Mucosa of gallbladder (tissue), 1 donor: Measurements from ENCODE around the gene RNF225. TPM values are rescaled to one million over a fixed set of nuclear protein-coding genes. Genes with fewer than 3 reads are reported as not detected.
"Not testable (repeated sequence)": the region's sequence is repeated elsewhere in the genome, so short reads cannot be mapped to it uniquely, and the experiment has no call there.

Source experiments
- DNase-seq: peaks from one replicate; pipeline ENCODE4 v3.0.0-alpha.2; 2020; ENCODE audit warnings: low spot score
- total RNA-seq: library from RNA; stranded (reverse); gene quantifications from one replicate; pipeline ENCODE4 v1.2.1, GENCODE V29; 2021
- donor health status: DM: no; HTN: no; CAD: no.

RNF225 gene
- total RNA-seq, 1 donor from 2014 or later: not detected

DNA sequence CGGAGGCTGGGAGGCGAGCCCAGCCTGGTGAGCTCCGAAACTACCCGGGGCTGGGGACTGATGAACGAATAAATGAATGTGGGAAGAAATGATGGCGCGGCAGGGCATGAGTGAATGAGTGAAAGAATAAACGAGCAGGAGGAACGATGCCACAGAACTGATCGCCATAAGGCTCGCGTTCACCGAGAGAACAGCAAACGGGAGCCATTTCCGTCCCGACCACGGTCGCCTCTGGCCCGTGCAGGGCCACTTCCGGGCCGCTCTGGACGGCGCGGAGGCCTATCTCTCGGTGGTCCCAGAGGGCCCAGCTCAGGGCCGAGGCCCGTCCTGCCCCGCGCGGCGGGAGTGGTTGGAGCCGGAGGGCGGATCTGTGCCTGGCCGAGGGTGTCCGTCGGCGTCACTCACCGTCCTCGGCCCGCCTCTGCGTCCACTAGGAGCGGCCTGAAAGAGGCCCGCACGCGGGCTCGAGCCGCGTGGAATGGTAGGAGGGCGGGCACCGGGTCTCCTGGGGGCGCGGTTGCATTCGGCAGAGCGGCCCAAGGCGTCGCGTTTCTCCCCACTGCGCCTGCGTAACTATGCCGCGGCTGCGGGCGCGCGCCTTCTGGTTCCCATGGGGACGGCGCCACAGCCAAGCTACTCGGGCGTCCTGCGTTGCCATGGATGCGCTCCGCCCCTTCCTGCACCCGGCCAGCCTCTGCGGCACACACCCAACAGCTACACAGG lies 33.0 kb upstream of the RNF225 start, which contains the start of gene ZNF497:
Gene ZNF497, minus strand, starts transcription at position 480 of the 723 bp plus-strand sequence. CDS start 5,116 bp downstream, outside the sequence.
- peak; percentile 98 for DNase-seq

DNA sequence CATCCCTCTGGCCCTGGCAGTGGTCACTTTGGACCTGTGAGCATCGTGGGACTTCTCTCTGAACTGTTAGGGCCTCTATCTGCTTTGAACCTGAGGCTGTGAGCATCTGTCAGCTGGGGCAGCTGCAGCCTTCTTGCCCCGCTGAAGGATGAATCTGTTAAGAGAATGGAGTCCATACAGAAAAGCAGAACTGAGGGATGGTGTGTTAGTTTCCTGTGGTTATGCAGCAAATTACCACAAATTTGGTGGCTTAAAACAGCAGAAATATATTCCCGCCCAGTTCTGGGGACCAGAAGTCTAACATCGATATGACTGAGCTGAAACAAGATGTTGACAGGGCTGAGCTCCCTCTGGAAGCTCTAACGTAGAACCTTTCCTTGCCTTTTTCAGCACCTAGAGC lies 31.3 kb upstream of the RNF225 start:
- no peak for DNase-seq

DNA sequence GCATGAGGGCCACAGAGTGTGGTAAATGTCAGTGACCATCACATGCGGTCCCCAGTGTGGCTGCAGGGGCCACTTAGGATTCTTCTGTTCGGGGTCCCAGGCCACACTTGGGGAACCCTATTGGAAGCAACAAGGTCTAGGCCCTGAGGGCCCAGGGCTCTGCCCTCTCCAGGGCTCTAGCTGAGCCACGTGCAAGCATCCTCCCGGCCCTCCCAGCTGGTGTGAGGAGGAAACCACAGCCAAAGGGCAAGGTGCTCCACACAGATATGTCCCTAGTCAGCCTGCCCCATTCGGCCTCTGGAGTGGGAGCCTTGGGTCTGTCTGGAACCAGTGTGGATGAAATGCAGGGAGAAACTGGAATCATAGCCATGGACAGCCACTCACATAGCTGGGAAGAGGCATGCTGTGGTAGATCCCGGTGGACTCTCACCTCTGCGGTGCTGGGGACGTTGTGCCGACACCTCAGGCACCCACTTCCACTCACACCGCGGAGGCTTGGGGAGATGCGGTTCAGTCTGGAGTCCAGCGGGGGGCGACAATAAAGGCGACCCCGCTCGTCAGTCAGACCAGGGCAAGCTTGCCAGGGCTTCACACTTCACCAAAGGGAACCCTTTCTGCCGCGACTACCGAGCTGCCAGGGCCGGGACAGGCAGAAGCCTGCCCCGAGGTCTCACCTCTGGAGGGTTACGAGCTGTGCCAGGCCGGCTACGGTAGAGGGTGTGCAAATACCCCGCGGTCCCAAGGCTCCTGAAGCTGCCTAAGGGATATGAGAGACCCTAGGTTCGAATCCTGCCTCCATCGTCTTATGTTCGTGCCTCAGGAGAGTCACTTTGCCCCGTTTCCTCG lies 28.6 kb upstream of the RNF225 start:
- no peak for DNase-seq

DNA sequence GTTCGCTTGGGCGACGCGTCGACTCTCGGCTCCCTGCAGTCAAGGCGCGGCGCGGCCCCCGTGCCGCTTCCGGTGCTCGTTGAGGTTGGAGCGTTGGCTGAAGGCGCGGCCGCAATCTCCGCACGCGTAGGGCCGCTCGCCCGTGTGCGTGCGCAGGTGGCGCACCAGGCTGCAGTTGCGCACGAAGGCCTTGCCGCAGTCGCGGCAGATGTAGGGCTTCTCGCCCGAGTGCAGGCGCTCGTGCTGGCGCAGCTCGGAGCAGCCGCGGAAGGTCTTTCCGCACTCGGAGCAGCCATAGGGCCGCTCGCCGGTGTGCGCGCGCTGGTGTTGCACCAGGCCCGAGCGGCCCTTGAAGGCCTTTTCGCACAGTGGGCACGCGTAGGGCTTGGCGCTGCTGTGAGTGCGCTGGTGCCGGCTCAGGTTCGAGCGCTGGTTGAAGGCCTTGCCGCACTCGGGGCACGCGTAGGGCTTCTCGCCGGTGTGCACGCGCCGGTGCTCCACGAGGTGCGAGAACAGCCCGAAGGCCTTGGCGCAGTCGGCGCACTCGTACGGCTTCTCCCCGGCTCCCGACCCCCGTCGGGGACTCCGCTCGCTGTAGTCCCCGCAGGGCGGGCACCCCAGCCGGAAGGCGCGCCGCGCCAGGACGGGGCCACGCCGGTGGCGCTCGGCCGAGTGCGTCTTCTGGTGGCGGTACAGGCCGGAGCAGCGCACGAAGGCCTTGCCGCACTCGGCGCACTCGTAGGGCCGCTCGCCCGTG lies 27.6 kb upstream of the RNF225 start:
- DNase-seq: no peak

DNA sequence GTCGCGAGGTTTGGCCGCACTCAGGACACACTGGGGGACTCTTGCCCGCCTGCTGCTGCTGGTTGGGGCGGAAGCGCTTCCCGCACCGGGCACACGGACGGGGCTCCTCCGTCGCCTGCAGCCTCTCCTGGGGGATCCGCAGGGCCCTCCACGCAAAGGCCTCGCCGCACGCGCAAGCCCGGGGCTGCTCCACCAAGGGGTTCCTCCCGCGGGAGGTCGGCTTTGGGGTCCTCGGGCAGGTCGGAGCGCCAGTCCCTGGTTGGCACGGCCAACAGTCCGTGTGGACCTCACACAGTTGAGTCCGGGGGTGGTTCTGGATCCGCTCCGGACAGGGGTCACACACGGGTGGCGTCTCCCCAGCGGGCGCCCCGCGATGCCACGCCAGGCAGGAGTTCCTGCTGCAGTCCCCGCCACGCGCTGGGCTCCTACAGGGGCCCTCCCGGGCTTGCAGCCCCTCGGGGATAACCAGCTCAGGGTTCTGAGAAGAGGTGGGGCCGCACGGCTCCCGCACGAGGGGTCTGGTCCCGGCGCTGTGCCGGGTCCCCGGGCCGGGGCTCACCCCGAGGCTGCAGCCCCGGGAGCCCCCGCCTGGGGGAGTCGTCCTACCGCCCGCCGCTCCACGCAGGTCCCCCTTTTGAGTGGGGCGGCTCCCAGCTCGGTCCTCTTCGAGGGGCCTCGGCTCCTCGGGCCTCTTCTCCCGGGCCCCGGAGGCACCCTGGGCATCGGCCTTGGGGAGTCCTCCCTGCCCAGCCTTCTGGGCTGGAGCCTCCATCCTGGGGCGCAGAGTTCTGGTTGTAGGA lies 26.7 kb upstream of the RNF225 start:
- no peak for DNase-seq

DNA sequence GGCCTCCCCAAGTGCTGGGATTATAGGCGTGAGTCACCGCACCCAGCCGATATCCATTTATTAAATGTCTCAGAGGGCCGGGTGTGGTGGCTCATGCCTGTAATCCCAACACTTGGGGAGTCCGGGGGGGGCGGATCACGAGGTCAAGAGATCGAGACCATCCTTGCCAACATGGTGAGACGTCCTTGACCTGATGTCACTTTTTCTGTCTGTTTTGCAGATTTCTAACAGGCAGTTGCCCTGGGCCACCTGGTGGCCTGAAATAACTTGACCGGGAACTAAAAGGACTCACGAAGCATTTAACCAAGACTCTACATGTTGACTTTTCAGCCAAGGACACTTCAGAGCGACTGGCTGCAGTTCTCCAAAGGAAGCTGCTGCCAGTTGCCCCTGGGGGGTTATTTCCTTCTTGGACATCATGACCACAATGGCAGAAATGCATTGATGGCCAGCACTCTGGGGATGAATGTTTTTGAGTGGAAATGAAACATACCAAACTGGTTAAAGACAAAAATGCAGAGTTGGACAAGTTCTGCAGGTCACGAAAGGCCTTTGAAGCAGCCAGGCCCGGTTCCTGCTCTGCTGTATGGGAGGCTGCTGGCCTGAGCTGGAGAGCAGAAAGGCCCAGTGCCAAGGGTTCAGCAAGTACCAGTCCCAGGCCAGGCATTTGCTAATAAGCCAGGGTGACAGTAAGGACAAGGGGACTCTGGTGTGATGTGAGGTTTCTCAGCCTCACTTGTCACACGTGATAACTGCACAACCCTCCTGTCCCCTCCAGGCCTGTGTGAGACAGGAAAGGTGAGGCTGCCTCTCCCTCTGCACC lies 22.9 kb upstream of the RNF225 start:
- DNase-seq: no peak

DNA sequence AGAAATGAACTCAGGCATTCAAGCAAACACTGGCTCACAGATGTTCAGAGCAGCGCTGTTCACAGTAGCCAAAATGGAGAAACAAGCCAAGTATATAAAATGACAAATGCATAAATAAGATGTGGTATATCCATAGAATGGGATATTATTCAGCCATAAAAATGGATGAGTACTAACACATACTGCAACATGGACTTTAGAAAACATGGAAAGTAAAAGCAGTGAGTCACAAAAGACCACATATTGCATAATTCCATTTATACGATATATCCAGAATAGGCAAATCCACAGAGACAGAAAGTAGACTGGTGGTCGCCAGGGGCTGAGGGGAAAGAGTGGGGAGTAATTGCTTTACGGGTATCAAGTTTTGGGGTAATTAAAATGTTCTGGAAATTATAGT lies 21.3 kb upstream of the RNF225 start:
- no peak for DNase-seq

DNA sequence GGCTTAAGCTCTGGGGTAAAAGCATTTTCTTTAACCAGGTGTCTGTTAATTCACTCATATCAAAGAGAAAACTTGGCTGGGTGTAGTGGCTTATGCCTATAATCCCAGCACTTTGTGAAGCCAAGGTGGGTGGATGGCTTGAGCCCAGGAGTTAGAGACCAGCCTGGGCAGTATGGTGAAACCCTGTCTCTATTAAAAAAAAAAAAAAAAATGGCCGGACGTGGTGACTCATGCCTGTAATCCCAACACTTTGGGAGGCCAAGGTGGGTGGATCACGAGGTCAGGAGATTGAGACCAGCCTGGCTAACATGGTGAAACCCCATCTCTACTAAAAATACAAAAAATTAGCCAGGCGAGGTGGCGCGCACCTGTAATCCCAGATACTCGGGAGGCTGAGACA lies 18.7 kb upstream of the RNF225 start:
- not testable (repeated sequence) for DNase-seq

DNA sequence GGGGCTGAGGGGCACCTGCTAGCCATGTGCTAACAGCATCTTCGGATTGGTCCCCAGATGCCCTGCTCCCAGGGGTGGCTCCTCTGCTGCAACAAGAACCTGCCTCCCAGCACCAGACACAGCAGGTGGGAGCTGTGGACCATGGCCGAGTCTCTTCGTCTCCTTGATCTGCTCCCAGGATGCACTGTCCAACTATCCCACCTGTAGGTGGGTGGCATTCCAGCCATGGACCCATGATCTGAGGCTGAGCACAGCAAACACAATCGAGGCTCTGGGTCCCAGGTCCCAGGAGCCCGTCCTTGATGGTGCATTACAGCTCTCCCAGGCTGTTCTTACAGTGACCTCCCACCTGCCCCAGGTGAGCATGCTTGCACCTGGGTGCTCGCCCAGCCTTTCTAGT lies 16.2 kb upstream of the RNF225 start:
- no peak for DNase-seq

DNA sequence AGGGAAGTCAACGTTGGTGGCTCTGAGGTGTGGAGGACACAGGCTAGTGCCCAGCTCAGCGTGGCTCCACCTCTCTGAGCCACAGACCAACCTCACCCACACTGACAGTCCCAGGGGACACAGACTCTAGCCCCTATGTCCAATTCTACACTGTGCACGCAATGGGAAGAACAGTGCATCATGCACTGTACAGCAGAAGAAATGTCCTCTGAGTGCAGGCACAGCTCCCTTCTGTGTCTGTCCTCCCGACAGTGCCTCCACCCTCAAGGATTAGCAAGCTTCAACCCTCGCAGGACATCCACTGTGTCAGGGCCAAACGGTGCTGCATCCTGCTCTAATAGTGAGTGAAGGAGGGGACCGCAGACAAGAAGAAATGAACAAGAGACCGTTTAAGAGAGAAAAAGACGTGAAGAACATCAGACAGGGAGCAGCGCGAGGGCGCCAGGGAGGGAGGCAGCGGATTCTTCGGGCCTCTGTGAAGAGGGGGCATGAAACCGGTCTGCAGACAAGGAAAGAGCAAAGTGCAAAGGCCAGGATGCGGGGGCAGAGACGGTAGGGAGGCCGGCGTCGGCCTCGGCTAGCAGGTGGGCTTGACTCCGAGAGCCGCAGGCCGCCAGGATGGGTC lies 15.3 kb upstream of the RNF225 start:
- no peak for DNase-seq

DNA sequence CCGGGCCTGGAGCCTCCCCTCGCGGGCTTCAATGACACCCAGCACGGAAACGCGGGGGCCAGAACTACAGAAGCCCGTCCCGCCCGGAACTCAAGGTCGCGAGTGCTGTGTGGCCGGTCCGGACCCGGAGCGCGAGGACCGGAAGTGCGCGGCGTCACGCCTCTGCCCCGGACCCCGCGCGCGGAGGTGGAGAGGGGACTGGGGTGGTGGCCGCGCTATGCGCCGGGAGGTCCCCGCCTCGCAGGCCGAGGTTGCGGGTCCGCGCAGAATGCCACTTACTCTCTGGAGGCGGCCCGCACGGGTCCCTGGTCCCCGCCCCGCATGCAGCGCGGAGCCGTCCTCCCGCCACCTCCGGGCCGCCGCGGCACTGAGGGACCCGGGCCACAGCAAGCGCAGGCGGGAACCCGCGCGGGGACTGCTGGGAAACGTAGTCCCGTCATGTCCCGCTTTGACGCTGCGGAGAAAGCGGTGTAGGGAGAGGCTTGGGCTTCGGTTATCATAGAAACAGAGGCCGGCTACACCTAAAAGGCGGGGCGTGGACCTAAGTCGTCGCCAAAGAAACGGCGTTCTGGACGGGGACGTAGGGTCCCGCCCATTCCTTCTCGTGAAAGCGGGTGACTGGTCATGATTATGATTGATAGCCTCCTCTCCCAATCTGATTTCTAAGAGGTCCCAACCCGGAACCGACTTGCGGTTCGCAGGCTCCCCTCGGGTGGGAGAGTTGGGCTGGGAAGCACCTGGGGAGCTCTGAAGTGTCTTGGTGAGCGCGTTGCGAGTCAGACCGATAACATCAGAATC lies 14.6 kb upstream of the RNF225 start, which contains the start of gene ZNF837:
Gene ZNF837, minus strand, starts transcription at position 369 of the 798 bp plus-strand sequence. CDS start 11,698 bp downstream, outside the sequence.
- DNase-seq: peak; percentile 100

DNA sequence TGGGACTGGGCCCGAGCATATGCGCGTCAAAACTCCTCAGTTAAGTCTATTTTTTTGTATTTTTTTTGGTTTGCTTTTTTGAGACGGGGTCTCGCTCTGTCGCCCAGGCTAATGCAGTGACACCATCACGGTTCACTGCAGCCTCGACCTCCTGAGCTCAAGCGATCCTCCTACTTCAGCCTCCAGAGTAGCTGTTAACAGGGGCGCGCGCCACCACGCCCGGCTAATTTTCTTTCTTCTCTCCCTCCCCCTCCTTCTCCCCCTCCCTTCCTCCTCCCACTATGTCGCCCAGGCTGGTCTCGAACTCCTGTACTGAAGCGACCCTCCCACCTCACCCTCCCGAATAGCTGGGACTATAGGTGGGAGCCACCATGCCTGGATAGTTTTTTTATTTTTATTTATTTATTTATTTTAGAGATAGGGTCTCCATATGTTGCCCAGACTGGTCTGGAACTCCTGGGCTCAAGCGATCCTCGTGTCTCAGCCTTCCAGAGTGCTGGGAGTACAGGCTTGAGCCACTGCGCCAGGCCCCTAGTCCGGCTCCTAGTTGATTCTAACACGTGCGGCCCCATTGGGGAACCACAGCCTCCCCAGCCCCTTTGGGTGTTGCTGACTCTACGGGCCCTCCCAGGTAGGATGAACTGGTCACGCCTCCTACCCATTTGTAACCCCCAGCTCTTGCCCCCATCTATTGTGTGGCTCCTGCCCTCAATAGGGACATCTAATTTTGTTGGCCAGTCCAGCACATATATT lies 13.8 kb upstream of the RNF225 start:
- DNase-seq: no peak

DNA sequence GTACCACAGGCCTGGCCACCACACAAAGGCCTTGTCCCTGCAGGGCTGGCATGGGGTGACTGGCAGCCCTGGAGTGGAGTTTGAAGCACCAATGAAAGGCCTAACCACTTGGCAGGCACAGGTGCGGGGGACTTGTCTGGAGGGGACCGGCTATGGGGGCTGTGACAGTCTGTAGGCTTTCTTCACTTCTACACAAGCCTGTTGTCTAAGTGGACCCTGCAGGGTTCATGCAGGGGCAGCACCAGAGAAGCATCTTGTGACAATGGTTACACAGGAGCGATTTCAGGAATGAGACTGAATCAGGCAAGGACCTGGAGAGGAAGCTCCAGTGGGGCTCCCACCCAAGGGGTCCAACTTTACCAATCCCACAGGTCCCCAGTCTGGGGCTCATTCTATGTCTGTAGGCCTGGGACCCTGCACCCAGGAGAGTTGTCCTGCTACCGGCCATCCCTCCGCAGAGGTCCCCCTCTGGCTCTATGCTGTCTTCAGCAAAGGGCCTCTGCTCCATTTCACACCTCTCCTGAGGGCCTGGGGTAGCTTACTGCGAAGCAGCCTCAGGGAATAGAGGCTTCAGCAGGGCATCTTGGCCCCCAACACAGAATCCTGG lies 12.4 kb upstream of the RNF225 start:
- no peak for DNase-seq

DNA sequence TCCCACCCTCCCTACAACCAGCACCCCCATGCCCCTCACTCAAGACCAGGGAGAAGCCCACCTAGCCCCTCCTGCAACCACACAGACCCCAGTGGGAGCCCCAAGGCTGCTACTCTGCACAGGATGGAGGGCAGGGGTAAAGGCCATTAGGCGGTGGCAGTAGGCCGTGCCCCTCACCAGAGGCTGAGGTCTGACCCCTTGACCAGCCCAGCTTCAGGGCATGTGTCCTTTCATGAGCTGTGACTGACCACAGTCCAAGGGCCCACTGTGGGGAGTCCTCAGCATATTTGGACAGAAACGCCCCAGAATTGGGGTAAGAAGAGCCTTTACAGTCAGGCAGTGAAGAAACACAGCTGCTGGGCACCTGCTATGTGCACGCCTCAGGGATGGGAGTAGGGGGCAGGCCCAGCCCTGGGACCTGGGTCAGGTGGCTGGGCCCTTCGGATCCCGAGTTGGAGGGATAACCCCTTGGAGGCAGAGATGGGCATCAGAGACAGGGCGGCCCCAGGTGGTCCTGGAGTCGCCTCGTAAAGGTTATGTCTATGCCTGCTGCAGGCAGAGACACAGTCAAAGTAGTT lies 10.1 kb upstream of the RNF225 start:
- DNase-seq: no peak

DNA sequence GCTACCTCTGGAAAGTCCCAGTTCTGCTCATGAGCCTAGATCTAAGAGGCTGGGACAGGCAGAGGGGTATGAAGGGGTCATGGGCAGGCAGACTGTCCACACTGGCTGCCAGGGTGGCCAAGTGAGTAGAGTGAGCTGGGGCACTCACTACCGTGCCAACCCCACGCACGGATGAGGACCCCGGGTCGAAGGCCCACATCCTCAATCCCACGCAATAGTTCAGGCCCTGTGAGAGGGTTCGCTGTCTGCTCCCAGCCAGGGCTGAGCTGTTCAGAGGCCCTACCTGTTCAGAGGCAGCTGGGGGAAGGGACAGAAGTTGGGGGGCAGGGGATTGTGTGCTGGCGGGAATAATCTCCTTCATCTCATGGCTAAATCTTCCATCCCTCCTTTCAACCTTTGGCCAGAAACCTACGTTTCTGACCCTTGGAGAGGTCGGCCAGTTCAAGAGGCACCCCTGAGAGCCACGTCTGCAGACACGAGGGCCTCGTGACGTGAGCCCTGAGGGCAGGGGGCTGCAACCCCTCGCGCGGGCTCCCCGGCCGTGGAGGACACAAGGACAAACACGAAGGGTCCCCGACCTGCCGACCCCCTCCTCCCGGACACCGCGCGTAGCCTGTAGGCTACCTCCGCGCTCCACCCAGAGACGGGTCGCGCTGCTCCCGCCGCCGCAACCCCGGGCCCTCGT lies 9.4 kb upstream of the RNF225 start:
- no peak for DNase-seq

DNA sequence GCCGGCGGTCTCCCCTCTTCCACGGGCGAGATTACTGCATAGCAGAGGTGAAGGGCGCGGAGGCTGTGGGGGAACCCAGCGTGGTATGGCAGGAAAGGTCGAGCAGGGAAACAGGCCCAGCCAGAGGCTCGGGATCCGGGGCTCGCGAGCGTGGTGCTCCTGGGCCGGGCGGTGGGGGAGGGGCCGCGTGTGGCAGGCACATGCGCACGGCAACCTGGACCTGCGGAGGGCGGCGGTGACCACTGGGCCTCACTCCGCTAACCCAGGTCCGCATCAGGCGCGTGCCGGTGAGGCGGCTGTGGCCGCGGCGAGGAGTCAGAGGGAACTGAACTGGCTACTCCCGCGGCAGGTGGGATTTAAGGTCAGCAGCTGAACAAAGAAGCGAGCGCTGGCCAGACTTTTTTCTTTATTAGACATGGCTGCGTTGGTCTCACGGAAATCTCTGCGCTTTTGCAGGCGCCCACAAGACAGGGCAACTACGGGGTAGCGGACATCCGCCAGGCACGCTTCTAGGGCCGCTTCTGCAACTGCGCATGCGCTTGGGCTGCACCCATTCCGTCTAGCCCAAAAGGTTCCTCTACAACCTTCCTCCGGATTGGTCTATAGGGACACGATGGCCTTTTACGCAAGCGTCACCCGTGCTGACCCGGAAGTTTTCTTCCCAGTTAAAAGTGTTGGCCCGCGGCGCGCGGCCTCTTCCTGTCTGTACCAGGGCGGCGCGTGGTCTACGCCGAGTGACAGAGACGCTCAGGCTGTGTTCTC lies 8.7 kb upstream of the RNF225 start, which contains the start of gene RPS5:
Gene RPS5, plus strand, starts transcription at position 694 of the 762 bp plus-strand sequence. CDS start 869 bp downstream, outside the sequence.
- peak; percentile 97 for DNase-seq
